Measurements from ENCODE around the gene TMEM273. TPM values are rescaled to one million over a fixed set of nuclear protein-coding genes. Genes with fewer than 3 reads are reported as not detected.

The TMEM273 gene
- total RNA-seq, 4 donors from 2014 or later = 4.9 to 11.2 (median 7.8) TPM

DNA sequence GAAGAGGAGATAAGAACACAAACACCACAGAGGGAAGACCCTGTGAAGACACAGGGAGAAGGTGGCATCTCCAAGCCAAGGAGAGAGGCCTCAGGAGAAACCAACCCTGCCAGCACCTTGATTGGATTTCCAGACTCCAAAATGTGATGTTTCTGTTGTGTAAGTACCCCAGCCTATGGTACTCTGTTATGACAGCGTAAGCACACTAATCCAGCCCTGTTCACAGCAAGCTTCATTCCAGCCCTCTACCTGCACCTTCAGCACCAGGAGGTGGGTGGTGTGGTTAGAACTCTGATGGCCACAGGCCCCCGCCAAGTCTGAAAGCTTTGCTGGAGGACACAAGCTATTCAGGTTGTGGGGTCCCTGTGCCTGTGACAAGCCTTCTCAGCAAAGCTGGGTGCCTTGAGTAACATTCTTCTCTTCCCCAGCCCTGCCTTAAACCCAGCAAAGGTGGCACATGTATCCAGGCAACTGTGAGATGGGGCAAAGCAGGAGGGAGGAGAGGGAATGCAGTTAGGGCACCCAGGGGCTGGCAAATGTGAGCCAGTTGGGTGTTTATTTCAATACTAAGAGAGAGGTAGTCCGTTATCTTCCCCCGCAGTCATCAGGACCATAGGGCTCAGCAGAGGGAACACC is 77.4 kb downstream of the TMEM273 start:
- ATAC-seq (no peak), DNase-seq (no peak)
- in situ Hi-C loops (cut with MboI; ENCODE audit: low sequenced_read_pairs in 4 of 4) = no loop called here
- H3K9me3 ChIP-seq = no peaks in the 10 kb centered on the region
- no peaks in the 10 kb centered on the region for H3K36me3 ChIP-seq
- no peak overlapping the region for H3K4me3 ChIP-seq
- H3K27me3 ChIP-seq = no peaks in the 10 kb centered on the region
- intact Hi-C loops (cut with DNase I; ENCODE audit: low total_unique reads) = loop anchor here (10.0 kb wide), 1 partner anchor 126 kb away; no protein-coding TSS in a partner anchor
- peaks cover 30 to 31% of the 10 kb centered on the region in 2 donors for H3K4me1 ChIP-seq
- TF ChIP-seq, protein P1, sequence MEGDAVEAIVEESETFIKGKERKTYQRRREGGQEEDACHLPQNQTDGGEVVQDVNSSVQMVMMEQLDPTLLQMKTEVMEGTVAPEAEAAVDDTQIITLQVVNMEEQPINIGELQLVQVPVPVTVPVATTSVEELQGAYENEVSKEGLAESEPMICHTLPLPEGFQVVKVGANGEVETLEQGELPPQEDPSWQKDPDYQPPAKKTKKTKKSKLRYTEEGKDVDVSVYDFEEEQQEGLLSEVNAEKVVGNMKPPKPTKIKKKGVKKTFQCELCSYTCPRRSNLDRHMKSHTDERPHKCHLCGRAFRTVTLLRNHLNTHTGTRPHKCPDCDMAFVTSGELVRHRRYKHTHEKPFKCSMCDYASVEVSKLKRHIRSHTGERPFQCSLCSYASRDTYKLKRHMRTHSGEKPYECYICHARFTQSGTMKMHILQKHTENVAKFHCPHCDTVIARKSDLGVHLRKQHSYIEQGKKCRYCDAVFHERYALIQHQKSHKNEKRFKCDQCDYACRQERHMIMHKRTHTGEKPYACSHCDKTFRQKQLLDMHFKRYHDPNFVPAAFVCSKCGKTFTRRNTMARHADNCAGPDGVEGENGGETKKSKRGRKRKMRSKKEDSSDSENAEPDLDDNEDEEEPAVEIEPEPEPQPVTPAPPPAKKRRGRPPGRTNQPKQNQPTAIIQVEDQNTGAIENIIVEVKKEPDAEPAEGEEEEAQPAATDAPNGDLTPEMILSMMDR (IDR thresholded peaks at IDR 0.05 in 4 of 5, conservative IDR thresholded peaks at IDR 0.05 in 1 of 5) = no peak
- no peak for TF ChIP-seq POLR2A (IDR thresholded peaks at IDR 0.05)
- H3K27ac ChIP-seq = no peak overlapping the region

DNA sequence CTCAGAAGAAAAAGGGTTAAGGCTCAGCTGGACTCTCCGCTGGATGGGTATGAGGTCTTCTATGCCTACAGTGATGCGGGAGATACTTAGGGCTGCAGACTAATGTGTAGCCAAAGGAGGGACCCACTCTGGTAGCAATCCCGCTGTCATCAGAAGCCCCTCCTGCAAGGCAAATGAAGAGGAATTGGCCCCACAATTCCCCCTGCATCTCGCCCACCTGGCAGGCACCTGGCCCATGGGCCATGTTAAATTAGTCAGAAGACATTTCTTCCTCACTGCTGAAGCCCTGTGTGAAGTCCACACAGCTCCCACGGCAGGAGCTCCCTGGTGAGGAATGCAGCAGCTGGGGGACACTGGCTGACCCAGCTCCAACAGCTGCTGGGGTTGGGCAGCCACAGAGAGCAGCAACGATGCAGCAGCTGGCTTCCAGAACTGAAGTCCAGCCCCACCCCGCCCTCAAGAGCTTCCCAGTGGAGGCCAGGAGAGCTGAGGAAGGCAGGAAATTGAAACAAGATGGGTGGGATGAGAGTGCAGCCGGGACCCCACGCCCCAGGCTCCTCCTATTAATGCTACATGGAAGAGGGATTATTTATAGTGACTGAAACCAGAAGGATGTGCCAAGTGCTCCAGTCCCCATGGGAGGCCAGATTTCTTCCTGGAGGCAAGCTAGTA is 78.4 kb downstream of the TMEM273 start:
- H3K27me3 ChIP-seq = no peaks in the 10 kb centered on the region
- H3K4me1 ChIP-seq = peaks cover 34 to 35% of the 10 kb centered on the region in 2 donors
- intact Hi-C loops (cut with DNase I; ENCODE audit: low total_unique reads) (loop anchor here (10.0 kb wide), 1 partner anchor 125 kb away; no protein-coding TSS in a partner anchor), in situ Hi-C loops (cut with MboI; ENCODE audit: low sequenced_read_pairs in 4 of 4) (no loop called here)
- no peaks in the 10 kb centered on the region for H3K9me3 ChIP-seq
- no peak overlapping the region for H3K4me3 ChIP-seq
- H3K36me3 ChIP-seq = no peaks in the 10 kb centered on the region
- ATAC-seq (peak; percentile 29 to 59), DNase-seq (peak in 1 of 2 donors; percentile 47)
- peak overlapping the region in 1 of 4 donors; percentile 13 for H3K27ac ChIP-seq
- TF ChIP-seq POLR2A (IDR thresholded peaks at IDR 0.05) = no peak
- TF ChIP-seq, protein P1 (IDR thresholded peaks at IDR 0.05 in 4 of 5, conservative IDR thresholded peaks at IDR 0.05 in 1 of 5) = no peak

DNA sequence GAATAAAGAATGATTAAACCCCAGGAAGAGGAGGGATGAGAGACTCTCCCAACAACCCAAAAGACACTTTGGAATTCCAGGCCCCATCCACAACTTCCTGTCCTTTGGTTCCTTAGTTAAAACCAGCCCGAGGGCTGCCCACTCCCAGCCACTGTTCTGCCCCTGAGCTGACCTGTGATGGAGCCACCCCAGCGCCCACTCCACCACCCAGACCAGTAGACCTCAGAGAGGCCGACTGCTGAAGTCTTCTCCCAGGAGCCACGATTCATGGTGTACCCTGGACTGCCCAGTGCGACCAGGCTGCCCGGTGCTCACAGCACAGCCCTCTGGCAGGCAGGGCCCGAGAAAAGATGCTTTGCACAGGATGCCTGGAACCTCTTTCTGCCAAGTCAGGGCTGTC is 79.5 kb downstream of the TMEM273 start:
- in situ Hi-C loops (cut with MboI; ENCODE audit: low sequenced_read_pairs in 4 of 4) = no loop called here
- no peaks in the 10 kb centered on the region for H3K9me3 ChIP-seq
- intact Hi-C loops (cut with DNase I; ENCODE audit: low total_unique reads) = no loop called here
- DNase-seq (no peak), ATAC-seq (no peak)
- no peak overlapping the region for H3K27ac ChIP-seq
- TF ChIP-seq, protein P1 (IDR thresholded peaks at IDR 0.05 in 4 of 5, conservative IDR thresholded peaks at IDR 0.05 in 1 of 5) = no peak
- TF ChIP-seq POLR2A (IDR thresholded peaks at IDR 0.05) = no peak
- H3K4me3 ChIP-seq = no peak overlapping the region
- peaks cover 32 to 34% of the 10 kb centered on the region in 2 donors for H3K4me1 ChIP-seq
- H3K36me3 ChIP-seq = no peaks in the 10 kb centered on the region
- no peaks in the 10 kb centered on the region for H3K27me3 ChIP-seq

DNA sequence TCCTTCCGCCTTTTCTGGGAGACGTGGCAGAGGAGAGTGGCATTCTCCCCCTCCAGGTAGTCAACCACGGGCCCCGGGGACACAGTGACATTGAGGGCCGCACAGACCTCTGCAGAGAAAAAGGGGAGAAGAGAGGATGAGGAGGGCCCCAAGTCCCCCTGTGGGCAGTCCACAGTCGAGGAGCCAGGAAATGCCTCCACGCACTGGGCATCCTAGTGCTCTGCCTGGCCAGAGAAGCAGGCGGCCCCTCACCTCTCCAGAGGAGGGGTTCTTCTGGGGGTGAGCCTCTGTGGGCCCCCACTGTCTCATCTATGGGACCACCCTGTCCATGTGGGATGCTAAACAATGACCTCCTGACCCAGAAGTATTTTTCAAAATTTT is 80.3 kb downstream of the TMEM273 start:
- TF ChIP-seq, protein P1 (IDR thresholded peaks at IDR 0.05 in 4 of 5, conservative IDR thresholded peaks at IDR 0.05 in 1 of 5) = no peak
- TF ChIP-seq POLR2A (IDR thresholded peaks at IDR 0.05) = no peak
- H3K36me3 ChIP-seq = no peaks in the 10 kb centered on the region
- H3K27me3 ChIP-seq = no peaks in the 10 kb centered on the region
- peaks cover 29 to 32% of the 10 kb centered on the region in 2 donors for H3K4me1 ChIP-seq
- ATAC-seq (no peak), DNase-seq (no peak)
- intact Hi-C loops (cut with DNase I; ENCODE audit: low total_unique reads) (no loop called here), in situ Hi-C loops (cut with MboI; ENCODE audit: low sequenced_read_pairs in 4 of 4) (no loop called here)
- no peaks in the 10 kb centered on the region for H3K9me3 ChIP-seq
- no peak overlapping the region for H3K4me3 ChIP-seq
- no peak overlapping the region for H3K27ac ChIP-seq
